Lower leg skin (tissue), 4 donors: Measurements from ENCODE around the gene KRT3. TPM values are rescaled to one million over a fixed set of nuclear protein-coding genes. Genes with fewer than 3 reads are reported as not detected.

Source experiments
- DNase-seq, 2 donors: peaks; one replicate each; pipeline ENCODE4 v3.0.0-alpha.2; 2019; ENCODE audit warnings: low spot score in 2 of 2
- H3K4me3 ChIP-seq: fragments of 200-600 bp; sonication (generic); 2 replicates; pipeline ENCODE4 v1.5.1; 2017; ENCODE audit warnings: mild to moderate bottlenecking, low read depth; ENCODE audit not compliant: poor library complexity, severe bottlenecking
- POLR2A ChIP-seq, 2 donors: fragments of 450-650 bp; IDR thresholded peaks; one replicate each; pipeline ENCODE4 v1.6.1; 2016 to 2017; ENCODE audit warnings: antibody characterized with exemption in 2 of 2, mild to moderate bottlenecking in 1 of 2, moderate library complexity in 1 of 2
- WGBS, 2 donors: methylation state at CpG; one replicate each; pipeline ENCODE4 v1.1.5; 2018; 5-methylcytosine and 5-hydroxymethylcytosine counted together
- intact Hi-C: fragments of 100-400 bp; cut with DNase I; formaldehyde crosslinking; loops from one replicate; pipeline ENCODE4 v1.15.0; 2023; ENCODE audit warnings: low total_unique reads
- total RNA-seq, 4 donors: library from RNA; depleted of rRNA; stranded (reverse); fragments of >200 nt; gene quantifications; one replicate each; pipeline ENCODE4 v1.1.0, GENCODE V29; 2016
- TF ChIP-seq, protein P1 (sequence below), 3 donors: fragments of 450-650 bp; IDR thresholded peaks; one replicate each; pipeline ENCODE4 v1.5.1; 2016; ENCODE audit warnings: antibody characterized with exemption in 3 of 3, mild to moderate bottlenecking in 3 of 3, moderate library complexity in 2 of 3

Gene KRT3
- total RNA-seq, 4 donors from 2014 or later, result not detected

- WGBS, 2 donors, result 85 to 89% methylated on average over 5 of the region's 5 CpGs
- no peak for TF ChIP-seq POLR2A (IDR thresholded peaks at IDR 0.05)
- TF ChIP-seq, protein P1, sequence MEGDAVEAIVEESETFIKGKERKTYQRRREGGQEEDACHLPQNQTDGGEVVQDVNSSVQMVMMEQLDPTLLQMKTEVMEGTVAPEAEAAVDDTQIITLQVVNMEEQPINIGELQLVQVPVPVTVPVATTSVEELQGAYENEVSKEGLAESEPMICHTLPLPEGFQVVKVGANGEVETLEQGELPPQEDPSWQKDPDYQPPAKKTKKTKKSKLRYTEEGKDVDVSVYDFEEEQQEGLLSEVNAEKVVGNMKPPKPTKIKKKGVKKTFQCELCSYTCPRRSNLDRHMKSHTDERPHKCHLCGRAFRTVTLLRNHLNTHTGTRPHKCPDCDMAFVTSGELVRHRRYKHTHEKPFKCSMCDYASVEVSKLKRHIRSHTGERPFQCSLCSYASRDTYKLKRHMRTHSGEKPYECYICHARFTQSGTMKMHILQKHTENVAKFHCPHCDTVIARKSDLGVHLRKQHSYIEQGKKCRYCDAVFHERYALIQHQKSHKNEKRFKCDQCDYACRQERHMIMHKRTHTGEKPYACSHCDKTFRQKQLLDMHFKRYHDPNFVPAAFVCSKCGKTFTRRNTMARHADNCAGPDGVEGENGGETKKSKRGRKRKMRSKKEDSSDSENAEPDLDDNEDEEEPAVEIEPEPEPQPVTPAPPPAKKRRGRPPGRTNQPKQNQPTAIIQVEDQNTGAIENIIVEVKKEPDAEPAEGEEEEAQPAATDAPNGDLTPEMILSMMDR (IDR thresholded peaks at IDR 0.05), result no peak
- no peak overlapping the region for H3K4me3 ChIP-seq
- intact Hi-C loops, result no loop called here
- DNase-seq, result no peak
Observed at GRCh38 chr12:52824741-52825410, 29.0 kb upstream of the KRT3 start.

- H3K4me3 ChIP-seq, result no peak overlapping the region
- no peak for TF ChIP-seq POLR2A (IDR thresholded peaks at IDR 0.05)
- TF ChIP-seq, protein P1 (IDR thresholded peaks at IDR 0.05), result no peak
- intact Hi-C loops, result no loop called here
- no peak for DNase-seq
- WGBS, 2 donors, result 90% methylated on average over 13 to 15 of the region's 15 CpGs
Observed at GRCh38 chr12:52823761-52824450, 28.0 kb upstream of the KRT3 start.

DNA sequence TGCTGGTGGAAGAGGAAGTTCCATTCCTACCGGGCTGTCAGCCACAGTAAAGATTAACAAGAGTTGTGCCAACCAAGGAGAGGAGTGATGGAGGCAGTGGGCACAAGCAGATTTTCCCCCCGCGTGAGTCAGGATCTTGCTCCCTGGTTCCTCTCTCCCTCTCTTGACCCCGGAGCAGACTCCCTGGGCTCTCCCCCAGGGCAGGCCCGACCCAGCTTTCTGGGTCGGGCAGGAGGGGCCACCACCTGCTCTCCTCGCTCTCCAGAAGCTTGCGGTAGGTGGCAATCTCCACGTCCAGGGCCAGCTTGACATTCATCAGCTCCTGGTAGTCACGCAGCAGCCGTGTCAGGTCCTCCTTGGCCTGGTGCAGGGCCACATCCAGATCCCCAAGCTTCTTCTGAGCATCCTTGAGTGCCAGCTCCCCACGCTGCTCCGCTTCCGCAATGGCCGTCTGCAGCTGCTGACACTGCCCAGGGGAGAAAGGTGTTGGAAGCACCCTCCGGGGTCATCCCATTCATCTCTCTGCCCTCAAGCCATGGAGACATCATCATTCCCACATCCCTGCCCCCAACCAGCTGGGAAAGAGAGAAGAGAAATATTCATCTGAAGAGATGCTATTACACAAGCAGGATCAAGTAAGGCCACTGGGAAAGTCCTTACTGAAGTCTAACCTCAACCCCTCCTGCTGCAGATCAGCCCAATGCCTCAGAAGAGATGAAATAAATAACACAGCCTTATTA is 27.0 kb upstream of the KRT3 start:
- WGBS, 2 donors, result 76 to 79% methylated on average over 16 of the region's 16 CpGs
- TF ChIP-seq, protein P1 (IDR thresholded peaks at IDR 0.05), result no peak
- no peak for TF ChIP-seq POLR2A (IDR thresholded peaks at IDR 0.05)
- no peak for DNase-seq
- no peak overlapping the region for H3K4me3 ChIP-seq
- intact Hi-C loops, result no loop called here

- TF ChIP-seq POLR2A (IDR thresholded peaks at IDR 0.05), result no peak
- TF ChIP-seq, protein P1 (IDR thresholded peaks at IDR 0.05), result no peak
- DNase-seq, result no peak
- no peak overlapping the region for H3K4me3 ChIP-seq
- WGBS, 2 donors, result 76 to 80% methylated on average over 10 of the region's 10 CpGs
- intact Hi-C loops, result no loop called here
Observed at GRCh38 chr12:52821826-52822660, 26.1 kb upstream of the KRT3 start.

DNA sequence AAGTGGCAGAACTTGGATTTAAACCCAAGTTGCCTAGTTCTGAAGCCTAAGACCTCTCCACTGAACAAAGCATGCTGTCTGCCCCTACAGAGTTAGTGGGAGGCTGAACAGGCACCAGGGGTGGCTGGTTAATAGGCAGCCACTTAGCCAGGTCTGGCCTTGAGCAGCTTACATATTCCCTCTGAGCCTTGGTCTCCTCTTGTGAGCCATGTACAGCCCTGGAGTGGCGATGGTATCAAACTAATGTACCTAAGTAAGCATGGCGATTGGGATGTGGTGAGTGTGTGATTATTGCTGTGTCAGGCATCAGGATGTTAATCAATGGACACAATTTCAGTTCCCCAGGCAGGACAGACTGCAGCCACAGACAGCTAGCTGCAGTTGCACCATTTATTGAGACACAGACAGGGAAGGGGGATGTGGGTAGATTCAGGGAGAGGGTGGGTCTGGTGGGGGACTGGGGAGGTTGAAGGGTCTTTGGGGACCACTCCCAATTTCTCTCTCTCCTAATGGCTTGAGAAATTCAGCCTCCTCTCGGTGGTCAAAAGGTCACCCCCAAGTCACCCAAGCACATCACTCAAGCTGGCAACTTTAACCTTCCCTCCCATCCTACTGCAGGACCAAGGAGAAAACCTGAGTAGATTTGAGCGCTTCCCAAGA is 25.3 kb upstream of the KRT3 start:
- no peak overlapping the region for H3K4me3 ChIP-seq
- DNase-seq, result no peak
- TF ChIP-seq, protein P1 (IDR thresholded peaks at IDR 0.05), result no peak
- no peak for TF ChIP-seq POLR2A (IDR thresholded peaks at IDR 0.05)
- intact Hi-C loops, result no loop called here
- 88 to 94% methylated on average over 4 of the region's 4 CpGs for WGBS, 2 donors
